ENCODE data around the gene TUBB2A. TPM values are rescaled to one million over a fixed set of nuclear protein-coding genes. Genes with fewer than 3 reads are reported as not detected.
"Not testable (repeated sequence)": the region's sequence is repeated elsewhere in the genome, so short reads cannot be mapped to it uniquely, and the experiment has no call there.

TUBB2A gene
- total RNA-seq, 4 donors from 2014 or later: 104 to 219 (median 142) TPM

GRCh38 chr6:3175715-3176402 lies 18.5 kb upstream of the TUBB2A start:
- 78 to 81% methylated on average over 11 of the region's 11 CpGs for WGBS, 2 donors

GRCh38 chr6:3173636-3174089 lies 16.3 kb upstream of the TUBB2A start:
- 94 to 96% methylated on average over 11 of the region's 11 CpGs for WGBS, 2 donors
- DNase-seq (ENCODE audit: low spot score in 2 of 2); H3K4me3 ChIP-seq (ENCODE audit: low read depth, poor library complexity, severe bottlenecking); intact Hi-C loops (cut with DNase I; ENCODE audit: low total_unique reads): not testable (repeated sequence)

More at GRCh38 chr6:3175715-3176402, 18.5 kb upstream of the TUBB2A start:
- intact Hi-C loops (cut with DNase I; ENCODE audit: low total_unique reads): no loop called here
- no peak for DNase-seq (ENCODE audit: low spot score in 2 of 2)
- H3K4me3 ChIP-seq (ENCODE audit: low read depth, poor library complexity, severe bottlenecking): no peak overlapping the region
- TF ChIP-seq POLR2A (IDR thresholded peaks at IDR 0.05): no peak
- TF ChIP-seq CTCF (IDR thresholded peaks at IDR 0.05): no peak

- H3K4me3 ChIP-seq (ENCODE audit: low read depth, poor library complexity, severe bottlenecking); intact Hi-C loops (cut with DNase I; ENCODE audit: low total_unique reads); DNase-seq (ENCODE audit: low spot score in 2 of 2): not testable (repeated sequence)
- 88 to 93% methylated on average over 4 of the region's 4 CpGs for WGBS, 2 donors
Measured at GRCh38 chr6:3172789-3173188, 15.4 kb upstream of the TUBB2A start.

- WGBS, 2 donors: 90% methylated on average over 17 of the region's 17 CpGs
- DNase-seq (ENCODE audit: low spot score in 2 of 2); intact Hi-C loops (cut with DNase I; ENCODE audit: low total_unique reads); H3K4me3 ChIP-seq (ENCODE audit: low read depth, poor library complexity, severe bottlenecking): not testable (repeated sequence)
Measured at GRCh38 chr6:3171313-3172175, 14.2 kb upstream of the TUBB2A start.

GRCh38 chr6:3170676-3171075 lies 13.3 kb upstream of the TUBB2A start:
- intact Hi-C loops (cut with DNase I; ENCODE audit: low total_unique reads): not testable (repeated sequence)

GRCh38 chr6:3168046-3168445 lies 10.7 kb upstream of the TUBB2A start:
- WGBS, 2 donors: 93 to 98% methylated on average over 10 of the region's 10 CpGs
- intact Hi-C loops (cut with DNase I; ENCODE audit: low total_unique reads); DNase-seq (ENCODE audit: low spot score in 2 of 2); H3K4me3 ChIP-seq (ENCODE audit: low read depth, poor library complexity, severe bottlenecking): not testable (repeated sequence)

More at GRCh38 chr6:3170676-3171075, 13.3 kb upstream of the TUBB2A start:
- not testable (repeated sequence) for H3K4me3 ChIP-seq (ENCODE audit: low read depth, poor library complexity, severe bottlenecking); DNase-seq (ENCODE audit: low spot score in 2 of 2)
- WGBS, 2 donors: 89 to 94% methylated on average over 20 to 24 of the region's 24 CpGs

GRCh38 chr6:3166535-3167225 lies 9.3 kb upstream of the TUBB2A start:
- DNase-seq (ENCODE audit: low spot score in 2 of 2); H3K4me3 ChIP-seq (ENCODE audit: low read depth, poor library complexity, severe bottlenecking); intact Hi-C loops (cut with DNase I; ENCODE audit: low total_unique reads): not testable (repeated sequence)
- 95 to 97% methylated on average over 10 of the region's 10 CpGs for WGBS, 2 donors

- intact Hi-C loops (cut with DNase I; ENCODE audit: low total_unique reads): no loop called here
- DNase-seq (ENCODE audit: low spot score in 2 of 2): no peak
- H3K4me3 ChIP-seq (ENCODE audit: low read depth, poor library complexity, severe bottlenecking): no peak overlapping the region
- 70 to 75% methylated on average over 7 of the region's 7 CpGs for WGBS, 2 donors
- no peak for TF ChIP-seq CTCF (IDR thresholded peaks at IDR 0.05)
Measured at GRCh38 chr6:3165631-3166534, 8.5 kb upstream of the TUBB2A start.

Data from lower leg skin (tissue), 4 donors.